ENCODE measurements around the gene ARL4A. TPM values are rescaled to one million over a fixed set of nuclear protein-coding genes. Genes with fewer than 3 reads are reported as not detected.

ARL4A gene
- polyA plus RNA-seq, 1 experiment: 31.0 TPM

DNA sequence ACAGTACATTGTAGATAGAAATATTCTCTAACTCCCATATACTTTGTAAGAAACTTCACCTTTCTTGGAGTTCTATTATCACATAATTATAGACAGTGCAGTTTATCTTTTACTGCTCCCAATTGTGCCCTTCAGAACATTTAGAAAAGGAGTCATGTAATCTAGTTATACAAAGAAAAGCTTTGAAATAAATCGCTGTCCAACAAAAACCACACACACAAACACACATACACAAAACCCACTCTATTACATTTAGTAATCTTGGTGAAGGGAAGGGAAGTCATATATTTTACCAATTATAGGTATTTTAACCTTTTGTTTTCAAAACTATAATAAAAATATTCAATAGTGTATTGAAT is 26.9 kb downstream of the ARL4A start:
- Histone ChIP-seq H3K27me3 (ENCODE audit: control insufficient read depth, insufficient read depth, low read length) (no peaks in the 10 kb centered on the region), H3K27ac (ENCODE audit: low read depth, low read length) (no peak overlapping the region), H3K4me3 (ENCODE audit: low read depth, low read length) (no peak overlapping the region), H3K9me3 (ENCODE audit: control insufficient read depth, insufficient read depth, low read length) (peaks cover 4% of the 10 kb centered on the region; the same call in 1 of the 2 replicates)
- CTCF ChIA-PET: no interaction called here
- TF ChIP-seq, protein P1, sequence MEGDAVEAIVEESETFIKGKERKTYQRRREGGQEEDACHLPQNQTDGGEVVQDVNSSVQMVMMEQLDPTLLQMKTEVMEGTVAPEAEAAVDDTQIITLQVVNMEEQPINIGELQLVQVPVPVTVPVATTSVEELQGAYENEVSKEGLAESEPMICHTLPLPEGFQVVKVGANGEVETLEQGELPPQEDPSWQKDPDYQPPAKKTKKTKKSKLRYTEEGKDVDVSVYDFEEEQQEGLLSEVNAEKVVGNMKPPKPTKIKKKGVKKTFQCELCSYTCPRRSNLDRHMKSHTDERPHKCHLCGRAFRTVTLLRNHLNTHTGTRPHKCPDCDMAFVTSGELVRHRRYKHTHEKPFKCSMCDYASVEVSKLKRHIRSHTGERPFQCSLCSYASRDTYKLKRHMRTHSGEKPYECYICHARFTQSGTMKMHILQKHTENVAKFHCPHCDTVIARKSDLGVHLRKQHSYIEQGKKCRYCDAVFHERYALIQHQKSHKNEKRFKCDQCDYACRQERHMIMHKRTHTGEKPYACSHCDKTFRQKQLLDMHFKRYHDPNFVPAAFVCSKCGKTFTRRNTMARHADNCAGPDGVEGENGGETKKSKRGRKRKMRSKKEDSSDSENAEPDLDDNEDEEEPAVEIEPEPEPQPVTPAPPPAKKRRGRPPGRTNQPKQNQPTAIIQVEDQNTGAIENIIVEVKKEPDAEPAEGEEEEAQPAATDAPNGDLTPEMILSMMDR (IDR thresholded peaks at IDR 0.05; ENCODE audit: low read depth, low read length): no peak
- no peak for DNase-seq (ENCODE audit: low read depth, low spot score)
- POLR2A ChIA-PET: no interaction called here

DNA sequence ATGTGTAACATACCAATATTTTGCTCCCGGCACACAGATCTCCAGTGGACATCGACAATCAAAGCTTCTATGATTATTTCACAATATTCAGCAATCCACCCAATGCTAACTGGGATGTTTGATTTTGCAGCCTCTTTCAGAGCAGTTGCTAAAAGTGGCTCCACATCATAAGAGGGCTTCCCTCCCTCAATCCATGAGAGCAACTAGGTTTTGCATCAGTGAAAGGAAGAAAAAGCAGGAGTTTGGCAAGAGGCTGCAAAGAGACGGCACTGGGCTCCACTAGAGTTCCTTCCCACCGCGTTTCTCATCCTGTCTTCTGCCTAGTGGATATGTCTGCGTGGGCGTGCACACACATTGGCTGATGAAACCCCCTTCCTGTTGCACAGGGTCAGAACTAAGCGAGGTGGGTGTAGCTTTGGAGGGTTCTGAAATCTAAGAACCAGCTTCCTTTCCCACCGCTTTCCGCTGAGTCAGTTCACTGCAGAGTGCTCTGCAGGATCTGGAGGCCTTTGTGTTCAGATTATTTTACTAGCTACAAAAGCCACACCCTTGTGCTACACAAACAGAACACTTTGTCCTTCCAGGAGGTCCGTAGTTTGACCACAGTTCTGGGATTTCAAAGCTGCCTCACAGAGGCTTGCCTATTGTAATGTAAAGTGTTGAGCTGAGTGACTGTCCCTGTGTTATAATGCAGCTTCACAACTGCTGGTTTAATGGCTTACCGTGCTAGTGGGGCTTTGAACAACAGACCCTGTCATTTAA is 28.1 kb downstream of the ARL4A start:
- H3K27ac ChIP-seq (ENCODE audit: low read depth, low read length): peak overlapping the region; percentile 85
- no peaks in the 10 kb centered on the region for H3K27me3 ChIP-seq (ENCODE audit: control insufficient read depth, insufficient read depth, low read length)
- ChIA-PET POLR2A (interaction anchor here (0.8 to 1.3 kb wide), 3 partner anchors 28 to 504 kb away, joined by 3 to 7 read pairs (median 3); partner anchors contain the start of genes ARL4A and TMEM106B), CTCF (interaction anchor here (1.0 to 2.7 kb wide), 2 partner anchors 29 to 400 kb away, joined by 3 to 17 read pairs; partner anchors contain the start of gene ARL4A)
- peak overlapping the region; percentile 39 for H3K4me3 ChIP-seq (ENCODE audit: low read depth, low read length)
- peak; percentile 87 for DNase-seq (ENCODE audit: low read depth, low spot score)
- TF ChIP-seq, protein P1 (IDR thresholded peaks at IDR 0.05; ENCODE audit: low read depth, low read length): no peak
- H3K9me3 ChIP-seq (ENCODE audit: control insufficient read depth, insufficient read depth, low read length): peaks cover 4% of the 10 kb centered on the region; the same call in 1 of the 2 replicates

DNA sequence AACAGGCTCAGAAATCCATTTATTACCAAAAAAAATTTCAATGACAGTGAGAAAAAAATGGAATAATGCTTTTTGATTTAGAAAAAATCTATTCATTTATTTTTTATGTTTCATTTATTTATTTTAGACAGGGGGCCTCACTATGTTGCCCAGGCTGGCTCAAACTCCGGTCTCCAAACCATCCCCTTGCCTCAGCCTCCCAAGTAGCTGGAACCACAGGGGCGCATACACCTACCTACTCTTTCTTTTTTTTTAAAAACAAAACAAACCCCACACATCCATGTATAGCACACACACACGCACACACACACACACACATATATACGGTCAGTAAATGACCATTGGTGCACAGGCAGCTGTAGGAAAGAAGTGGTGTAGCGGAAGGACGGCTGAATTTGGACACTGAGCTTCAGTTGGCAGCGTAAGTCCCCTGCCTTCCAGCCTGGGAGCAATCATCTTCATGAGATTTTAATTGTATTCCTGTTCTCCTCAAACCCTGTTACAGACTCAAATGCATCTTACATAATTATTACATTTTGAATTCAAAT is 28.8 kb downstream of the ARL4A start:
- peaks cover 4% of the 10 kb centered on the region; the same call in 1 of the 2 replicates for H3K9me3 ChIP-seq (ENCODE audit: control insufficient read depth, insufficient read depth, low read length)
- ChIA-PET POLR2A (interaction anchor here (0.8 to 1.3 kb wide), 3 partner anchors 29 to 505 kb away, joined by 3 to 7 read pairs (median 3); partner anchors contain the start of genes ARL4A and TMEM106B), CTCF (interaction anchor here (1.0 to 2.7 kb wide), 2 partner anchors 29 to 400 kb away, joined by 3 to 17 read pairs; partner anchors contain the start of gene ARL4A)
- H3K27me3 ChIP-seq (ENCODE audit: control insufficient read depth, insufficient read depth, low read length): no peaks in the 10 kb centered on the region
- DNase-seq (ENCODE audit: low read depth, low spot score): no peak
- TF ChIP-seq, protein P1 (IDR thresholded peaks at IDR 0.05; ENCODE audit: low read depth, low read length): no peak
- peak overlapping the region; percentile 85 for H3K27ac ChIP-seq (ENCODE audit: low read depth, low read length)
- no peak overlapping the region for H3K4me3 ChIP-seq (ENCODE audit: low read depth, low read length)

DNA sequence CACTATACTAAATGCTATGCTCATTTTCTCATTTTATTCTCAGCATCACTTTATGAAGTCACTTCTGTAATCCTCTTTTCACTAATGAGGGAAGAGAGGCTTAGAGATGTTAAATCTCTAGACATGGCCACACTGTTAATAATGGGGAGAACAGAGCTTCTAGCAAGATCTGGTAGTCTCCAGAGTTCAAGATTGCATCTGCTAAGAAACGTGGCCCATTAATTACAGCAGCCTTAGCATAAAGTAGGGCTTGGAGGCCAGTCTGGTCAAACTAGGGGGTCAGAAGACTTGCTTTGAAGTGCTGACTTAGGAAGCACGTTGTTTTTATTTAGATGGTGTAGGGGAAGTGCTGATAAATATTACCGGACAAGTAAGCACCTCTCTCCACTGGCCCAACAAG is 29.3 kb downstream of the ARL4A start:
- Histone ChIP-seq H3K27ac (ENCODE audit: low read depth, low read length) (no peak overlapping the region), H3K4me3 (ENCODE audit: low read depth, low read length) (no peak overlapping the region), H3K27me3 (ENCODE audit: control insufficient read depth, insufficient read depth, low read length) (no peaks in the 10 kb centered on the region), H3K9me3 (ENCODE audit: control insufficient read depth, insufficient read depth, low read length) (peaks cover under 1% of the 10 kb centered on the region; the same call in 1 of the 2 replicates)
- DNase-seq (ENCODE audit: low read depth, low spot score): no peak
- POLR2A ChIA-PET: no interaction called here
- TF ChIP-seq, protein P1 (IDR thresholded peaks at IDR 0.05; ENCODE audit: low read depth, low read length): no peak
- CTCF ChIA-PET: interaction anchor here (1.0 to 2.7 kb wide), 2 partner anchors 30 to 399 kb away, joined by 3 to 17 read pairs; partner anchors contain the start of gene ARL4A
